Endodermal cell (in vitro differentiated cells): ENCODE results near the gene RSRC1. TPM values are rescaled to one million over a fixed set of nuclear protein-coding genes. Genes with fewer than 3 reads are reported as not detected.
"Not testable (repeated sequence)": the region's sequence is repeated elsewhere in the genome, so short reads cannot be mapped to it uniquely, and the experiment has no call there.

Source experiments
- DNase-seq: peaks from one replicate; pipeline ENCODE4 v3.0.0-alpha.2; 2017
- H3K27ac ChIP-seq: 2 replicates; pipeline ENCODE4 v1.5.1; 2013; ENCODE audit warnings: mild to moderate bottlenecking, low read depth, low read length, moderate library complexity
- H3K27me3 ChIP-seq: 2 replicates; pipeline ENCODE4 v1.6.1; 2013; ENCODE audit warnings: mild to moderate bottlenecking, low read length, moderate library complexity; ENCODE audit not compliant: insufficient read depth, control insufficient read depth, poor library complexity, severe bottlenecking
- H3K36me3 ChIP-seq: 2 replicates; pipeline ENCODE4 v1.7.0; 2013; ENCODE audit warnings: mild to moderate bottlenecking, low read length, moderate library complexity; ENCODE audit not compliant: control insufficient read depth, insufficient read depth
- H3K4me1 ChIP-seq: one replicate; pipeline ENCODE4 v1.7.0; 2013; ENCODE audit warnings: low read length; ENCODE audit not compliant: control insufficient read depth, insufficient read depth
- H3K4me3 ChIP-seq: 2 replicates; pipeline ENCODE4 v1.5.1; 2013; ENCODE audit warnings: mild to moderate bottlenecking, low read length, moderate library complexity
- H3K9ac ChIP-seq: 2 replicates; pipeline ENCODE4 v1.6.1; 2013; ENCODE audit warnings: mild to moderate bottlenecking, low read length, moderate library complexity; ENCODE audit not compliant: poor library complexity, severe bottlenecking; ENCODE audit errors: extremely low read depth
- H3K9me3 ChIP-seq: 2 replicates; pipeline ENCODE4 v1.6.1; 2013; ENCODE audit warnings: mild to moderate bottlenecking, low read length, moderate library complexity; ENCODE audit not compliant: control insufficient read depth
- H3K27ac Mint-ChIP-seq: 2 replicates; pipeline ENCODE4 v1.8.0; 2020; ENCODE audit warnings: mixed read lengths
- H3K27me3 Mint-ChIP-seq: 2 replicates; pipeline ENCODE4 v1.8.0; 2021; ENCODE audit warnings: mild to moderate bottlenecking, mixed read lengths; ENCODE audit not compliant: insufficient read depth
- H3K36me3 Mint-ChIP-seq: 2 replicates; pipeline ENCODE4 v1.8.0; 2020; ENCODE audit warnings: low read depth, mixed read lengths
- H3K4me1 Mint-ChIP-seq: 2 replicates; pipeline ENCODE4 v1.8.0; 2020; ENCODE audit warnings: mixed read lengths
- H3K4me3 Mint-ChIP-seq: 2 replicates; pipeline ENCODE4 v1.8.0; 2020; ENCODE audit warnings: mild to moderate bottlenecking, moderate library complexity, mixed read lengths
- H3K9me3 Mint-ChIP-seq: 2 replicates; pipeline ENCODE4 v1.8.0; 2020; ENCODE audit warnings: mild to moderate bottlenecking, mixed read lengths
- CTCF ChIP-seq: fragments of 200-600 bp; sonication (generic); conservative IDR thresholded peaks from 2 replicates; pipeline ENCODE4 v1.5.0; 2021; ENCODE audit warnings: antibody characterized with exemption, mild to moderate bottlenecking
- WGBS, 2 experiments: methylation state at CpG; one replicate each; pipeline versions ENCODE4 v1.1.5 to v1.1.7; 2013; ENCODE audit warnings: missing lambda C conversion rate in 2 of 2, mixed read lengths in 1 of 2; ENCODE audit not compliant: insufficient coverage in 1 of 2, insufficient read length in 1 of 2; 5-methylcytosine and 5-hydroxymethylcytosine counted together
- total RNA-seq, 2 donors: library from RNA; stranded (reverse); fragmentation: NEBNext Ultra II Directional in 1 of 2; extraction: Animal tissue kit (Norgen Biotek cat#: 25700) in 1 of 2; gene quantifications; 2 replicates in 1 of 2; 3 replicates in 1 of 2; pipeline ENCODE4 v1.2.1, GENCODE V29; 2021

RSRC1 gene
- total RNA-seq, 2 donors from 2014 or later = 45.3 to 52.1 TPM

GRCh38 chr3:158120330-158120729 is 10.4 kb downstream of the RSRC1 start:
- Histone ChIP-seq H3K4me1 (no peaks in the 10 kb centered on the region), H3K9me3 (no peaks in the 10 kb centered on the region), H3K27ac (no peak overlapping the region), H3K9ac (no peak overlapping the region), H3K4me3 (no peak overlapping the region), H3K36me3 (peaks cover 20% of the 10 kb centered on the region), H3K27me3 (no peaks in the 10 kb centered on the region)
- H3K9me3 Mint-ChIP-seq = peaks cover 6% of the 10 kb centered on the region
- no peaks in the 10 kb centered on the region for H3K4me1 Mint-ChIP-seq
- H3K36me3 Mint-ChIP-seq = peaks cover 28% of the 10 kb centered on the region
- no peak overlapping the region for H3K27ac Mint-ChIP-seq
- no peak for TF ChIP-seq CTCF
- no peaks in the 10 kb centered on the region for H3K27me3 Mint-ChIP-seq
- no peak overlapping the region for H3K4me3 Mint-ChIP-seq
- DNase-seq = no peak

- H3K36me3 Mint-ChIP-seq = peaks cover 32% of the 10 kb centered on the region
- no peaks in the 10 kb centered on the region for H3K4me1 ChIP-seq
Observed at GRCh38 chr3:158121295-158121694, 11.4 kb downstream of the RSRC1 start.

GRCh38 chr3:158122721-158123120 is 12.8 kb downstream of the RSRC1 start:
- not testable (repeated sequence) for H3K27me3 ChIP-seq, H3K4me3 ChIP-seq, H3K27ac ChIP-seq, H3K27me3 Mint-ChIP-seq, H3K27ac Mint-ChIP-seq, H3K9ac ChIP-seq, H3K4me1 Mint-ChIP-seq, DNase-seq, H3K4me3 Mint-ChIP-seq, H3K9me3 Mint-ChIP-seq, H3K9me3 ChIP-seq, H3K4me1 ChIP-seq
- H3K36me3 ChIP-seq = peaks cover 37% of the 10 kb centered on the region
- peaks cover 43% of the 10 kb centered on the region for H3K36me3 Mint-ChIP-seq
- WGBS, 2 experiments = 84 to 90% methylated on average over 3 to 5 of the region's 5 CpGs

More at GRCh38 chr3:158121295-158121694, 11.4 kb downstream of the RSRC1 start:
- H3K9ac ChIP-seq = no peak overlapping the region
- no peak for TF ChIP-seq CTCF
- H3K9me3 Mint-ChIP-seq = peaks cover 6% of the 10 kb centered on the region
- peaks cover 28% of the 10 kb centered on the region for H3K36me3 ChIP-seq
- no peaks in the 10 kb centered on the region for H3K27me3 ChIP-seq
- DNase-seq = no peak
- H3K4me3 Mint-ChIP-seq = no peak overlapping the region
- no peaks in the 10 kb centered on the region for H3K27me3 Mint-ChIP-seq
- no peak overlapping the region for H3K4me3 ChIP-seq
- H3K27ac Mint-ChIP-seq = no peak overlapping the region
- no peak overlapping the region for H3K27ac ChIP-seq
- H3K4me1 Mint-ChIP-seq = no peaks in the 10 kb centered on the region
- no peaks in the 10 kb centered on the region for H3K9me3 ChIP-seq
